Endodermal cell (in vitro differentiated cells): ENCODE data around the gene TCIRG1. TPM values are rescaled to one million over a fixed set of nuclear protein-coding genes. Genes with fewer than 3 reads are reported as not detected.
"Not testable (repeated sequence)": the region's sequence is repeated elsewhere in the genome, so short reads cannot be mapped to it uniquely, and the experiment has no call there.

ENCODE experiments used
- DNase-seq: peaks from one replicate; pipeline ENCODE4 v3.0.0-alpha.2; 2017
- H3K27ac ChIP-seq: 2 replicates; pipeline ENCODE4 v1.5.1; 2013; ENCODE audit warnings: mild to moderate bottlenecking, low read depth, low read length, moderate library complexity
- H3K27me3 ChIP-seq: 2 replicates; pipeline ENCODE4 v1.6.1; 2013; ENCODE audit warnings: mild to moderate bottlenecking, low read length, moderate library complexity; ENCODE audit not compliant: insufficient read depth, control insufficient read depth, poor library complexity, severe bottlenecking
- H3K36me3 ChIP-seq: 2 replicates; pipeline ENCODE4 v1.7.0; 2013; ENCODE audit warnings: mild to moderate bottlenecking, low read length, moderate library complexity; ENCODE audit not compliant: control insufficient read depth, insufficient read depth
- H3K4me1 ChIP-seq: one replicate; pipeline ENCODE4 v1.7.0; 2013; ENCODE audit warnings: low read length; ENCODE audit not compliant: control insufficient read depth, insufficient read depth
- H3K4me3 ChIP-seq: 2 replicates; pipeline ENCODE4 v1.5.1; 2013; ENCODE audit warnings: mild to moderate bottlenecking, low read length, moderate library complexity
- H3K9ac ChIP-seq: 2 replicates; pipeline ENCODE4 v1.6.1; 2013; ENCODE audit warnings: mild to moderate bottlenecking, low read length, moderate library complexity; ENCODE audit not compliant: poor library complexity, severe bottlenecking; ENCODE audit errors: extremely low read depth
- H3K9me3 ChIP-seq: 2 replicates; pipeline ENCODE4 v1.6.1; 2013; ENCODE audit warnings: mild to moderate bottlenecking, low read length, moderate library complexity; ENCODE audit not compliant: control insufficient read depth
- H3K27ac Mint-ChIP-seq: 2 replicates; pipeline ENCODE4 v1.8.0; 2020; ENCODE audit warnings: mixed read lengths
- H3K27me3 Mint-ChIP-seq: 2 replicates; pipeline ENCODE4 v1.8.0; 2021; ENCODE audit warnings: mild to moderate bottlenecking, mixed read lengths; ENCODE audit not compliant: insufficient read depth
- H3K36me3 Mint-ChIP-seq: 2 replicates; pipeline ENCODE4 v1.8.0; 2020; ENCODE audit warnings: low read depth, mixed read lengths
- H3K4me1 Mint-ChIP-seq: 2 replicates; pipeline ENCODE4 v1.8.0; 2020; ENCODE audit warnings: mixed read lengths
- H3K4me3 Mint-ChIP-seq: 2 replicates; pipeline ENCODE4 v1.8.0; 2020; ENCODE audit warnings: mild to moderate bottlenecking, moderate library complexity, mixed read lengths
- H3K9me3 Mint-ChIP-seq: 2 replicates; pipeline ENCODE4 v1.8.0; 2020; ENCODE audit warnings: mild to moderate bottlenecking, mixed read lengths
- WGBS, 2 experiments: methylation state at CpG; one replicate each; pipeline versions ENCODE4 v1.1.5 to v1.1.7; 2013; ENCODE audit warnings: missing lambda C conversion rate in 2 of 2, mixed read lengths in 1 of 2; ENCODE audit not compliant: insufficient coverage in 1 of 2, insufficient read length in 1 of 2; 5-methylcytosine and 5-hydroxymethylcytosine counted together
- total RNA-seq, 2 donors: library from RNA; stranded (reverse); fragmentation: NEBNext Ultra II Directional in 1 of 2; extraction: Animal tissue kit (Norgen Biotek cat#: 25700) in 1 of 2; gene quantifications; 2 replicates in 1 of 2; 3 replicates in 1 of 2; pipeline ENCODE4 v1.2.1, GENCODE V29; 2021
- TF ChIP-seq, protein P1 (sequence below): fragments of 200-600 bp; sonication (generic); conservative IDR thresholded peaks from 2 replicates; pipeline ENCODE4 v1.5.0; 2021; ENCODE audit warnings: antibody characterized with exemption, mild to moderate bottlenecking

The TCIRG1 gene
- total RNA-seq, 2 donors from 2014 or later, result 61.6 to 70.4 TPM

DNA sequence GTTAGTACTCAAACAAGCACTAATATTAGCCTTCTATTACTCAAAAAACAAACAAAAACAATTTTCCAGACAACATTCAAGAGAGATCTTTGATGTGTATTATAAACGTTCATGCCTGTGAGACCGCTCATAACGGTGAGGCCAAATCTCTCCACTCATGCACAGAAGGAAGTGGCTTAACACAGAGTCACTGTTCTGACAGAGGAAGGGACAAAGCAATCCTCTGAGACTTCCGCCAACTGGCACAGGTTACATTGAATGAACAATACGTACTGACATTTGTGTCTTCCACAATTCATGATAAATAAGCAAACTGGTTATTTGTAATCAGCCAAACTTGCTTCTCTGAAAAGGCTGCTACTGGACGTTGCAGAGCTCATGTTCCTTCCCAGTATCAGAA lies 51.9 kb downstream of the TCIRG1 start:
- H3K9me3 ChIP-seq, result no peaks in the 10 kb centered on the region
- H3K9ac ChIP-seq, result no peak overlapping the region
- no peaks in the 10 kb centered on the region for H3K27me3 Mint-ChIP-seq
- H3K4me1 ChIP-seq, result no peaks in the 10 kb centered on the region
- peak overlapping the region; percentile 79 for H3K27ac Mint-ChIP-seq
- H3K27me3 ChIP-seq, result no peaks in the 10 kb centered on the region
- peaks cover 4% of the 10 kb centered on the region for H3K4me1 Mint-ChIP-seq
- peaks cover 14% of the 10 kb centered on the region for H3K36me3 ChIP-seq
- no peak for DNase-seq
- TF ChIP-seq, protein P1, sequence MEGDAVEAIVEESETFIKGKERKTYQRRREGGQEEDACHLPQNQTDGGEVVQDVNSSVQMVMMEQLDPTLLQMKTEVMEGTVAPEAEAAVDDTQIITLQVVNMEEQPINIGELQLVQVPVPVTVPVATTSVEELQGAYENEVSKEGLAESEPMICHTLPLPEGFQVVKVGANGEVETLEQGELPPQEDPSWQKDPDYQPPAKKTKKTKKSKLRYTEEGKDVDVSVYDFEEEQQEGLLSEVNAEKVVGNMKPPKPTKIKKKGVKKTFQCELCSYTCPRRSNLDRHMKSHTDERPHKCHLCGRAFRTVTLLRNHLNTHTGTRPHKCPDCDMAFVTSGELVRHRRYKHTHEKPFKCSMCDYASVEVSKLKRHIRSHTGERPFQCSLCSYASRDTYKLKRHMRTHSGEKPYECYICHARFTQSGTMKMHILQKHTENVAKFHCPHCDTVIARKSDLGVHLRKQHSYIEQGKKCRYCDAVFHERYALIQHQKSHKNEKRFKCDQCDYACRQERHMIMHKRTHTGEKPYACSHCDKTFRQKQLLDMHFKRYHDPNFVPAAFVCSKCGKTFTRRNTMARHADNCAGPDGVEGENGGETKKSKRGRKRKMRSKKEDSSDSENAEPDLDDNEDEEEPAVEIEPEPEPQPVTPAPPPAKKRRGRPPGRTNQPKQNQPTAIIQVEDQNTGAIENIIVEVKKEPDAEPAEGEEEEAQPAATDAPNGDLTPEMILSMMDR, result no peak
- H3K4me3 Mint-ChIP-seq, result no peak overlapping the region
- no peak overlapping the region for H3K27ac ChIP-seq
- 91 to 93% methylated on average over 6 of the region's 6 CpGs for WGBS, 2 experiments
- H3K9me3 Mint-ChIP-seq, result no peaks in the 10 kb centered on the region
- H3K36me3 Mint-ChIP-seq, result peaks cover 16% of the 10 kb centered on the region
- no peak overlapping the region for H3K4me3 ChIP-seq

- TF ChIP-seq, protein P1, result no peak
- Histone ChIP-seq H3K4me3 (no peak overlapping the region), H3K4me1 (no peaks in the 10 kb centered on the region), H3K9ac (no peak overlapping the region), H3K27me3 (no peaks in the 10 kb centered on the region), H3K36me3 (peaks cover 20% of the 10 kb centered on the region), H3K9me3 (no peaks in the 10 kb centered on the region), H3K27ac (no peak overlapping the region)
- Mint-ChIP-seq H3K36me3 (peaks cover 20% of the 10 kb centered on the region), H3K9me3 (no peaks in the 10 kb centered on the region), H3K27me3 (no peaks in the 10 kb centered on the region), H3K4me3 (no peak overlapping the region), H3K4me1 (peaks cover 4% of the 10 kb centered on the region), H3K27ac (no peak overlapping the region)
- WGBS, 2 experiments, result 85 to 100% methylated on average over 1 to 2 of the region's 2 CpGs
- no peak for DNase-seq
Measured at GRCh38 chr11:68092411-68092810, 53.6 kb downstream of the TCIRG1 start.

DNA sequence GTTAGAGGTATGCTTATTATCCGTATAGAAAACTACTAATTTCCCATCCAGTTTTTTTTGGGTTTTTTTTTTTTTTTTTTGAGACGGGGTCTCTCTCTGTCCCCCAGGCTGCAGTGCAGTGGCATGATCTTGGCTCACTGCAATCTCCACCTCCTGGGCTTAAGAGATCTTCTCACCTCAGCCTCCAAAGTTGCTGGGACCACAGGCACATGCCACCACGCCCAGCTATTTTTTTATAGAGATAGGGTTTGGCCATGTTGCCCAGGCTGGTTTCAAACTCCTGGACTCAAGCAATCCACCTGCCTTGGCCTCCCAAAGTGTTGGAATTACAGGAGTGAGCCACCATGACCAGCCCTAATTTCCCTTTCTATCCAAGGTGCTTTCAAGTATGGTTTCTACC lies 54.1 kb downstream of the TCIRG1 start:
- 83 to 86% methylated on average over 2 of the region's 3 CpGs for WGBS, 2 experiments
- not testable (repeated sequence) for H3K27ac Mint-ChIP-seq, H3K9me3 ChIP-seq, H3K9me3 Mint-ChIP-seq, H3K4me3 ChIP-seq, H3K27ac ChIP-seq, H3K4me1 ChIP-seq, DNase-seq, H3K4me1 Mint-ChIP-seq, H3K27me3 Mint-ChIP-seq, H3K4me3 Mint-ChIP-seq, H3K27me3 ChIP-seq, H3K9ac ChIP-seq
- peaks cover 20% of the 10 kb centered on the region for H3K36me3 Mint-ChIP-seq
- H3K36me3 ChIP-seq, result peaks cover 20% of the 10 kb centered on the region

DNA sequence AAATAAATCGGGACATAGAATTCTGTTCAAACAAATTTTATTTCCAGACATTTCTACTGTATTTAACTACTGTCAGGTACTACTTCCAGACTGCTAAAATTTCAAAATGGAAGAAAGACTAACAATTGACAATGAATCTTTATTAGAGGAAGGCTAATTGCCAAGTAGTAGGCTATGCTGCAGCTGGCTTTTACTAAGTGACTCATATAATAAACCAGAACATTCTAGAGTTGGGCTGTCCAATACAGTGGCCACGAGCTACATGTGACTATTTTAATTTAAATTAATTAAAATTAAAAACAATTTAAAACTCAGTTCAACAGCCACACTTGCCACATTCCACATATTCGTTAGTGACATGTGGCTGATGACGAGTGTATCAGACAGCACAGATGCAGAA lies 54.7 kb downstream of the TCIRG1 start:
- Mint-ChIP-seq H3K36me3 (peaks cover 19% of the 10 kb centered on the region), H3K9me3 (no peaks in the 10 kb centered on the region), H3K27me3 (no peaks in the 10 kb centered on the region), H3K4me1 (peaks cover 6% of the 10 kb centered on the region), H3K27ac (no peak overlapping the region), H3K4me3 (no peak overlapping the region)
- no peaks in the 10 kb centered on the region for H3K27me3 ChIP-seq
- H3K9me3 ChIP-seq, result no peaks in the 10 kb centered on the region
- peaks cover 20% of the 10 kb centered on the region for H3K36me3 ChIP-seq
- no peaks in the 10 kb centered on the region for H3K4me1 ChIP-seq
- no peak overlapping the region for H3K9ac ChIP-seq
- DNase-seq, result no peak
- no peak overlapping the region for H3K27ac ChIP-seq
- 87% methylated on average over 4 of the region's 4 CpGs; no CpG with 5 or more reads in 1 of the 2 experiments for WGBS, 2 experiments
- H3K4me3 ChIP-seq, result no peak overlapping the region
- TF ChIP-seq, protein P1, result no peak
